Amniotic epithelial cell (primary cell): ENCODE data around the gene COG7.

Experiments used
- DNase-seq: peaks from one replicate; pipeline ENCODE4 v3.0.0-alpha.2; 2010; ENCODE audit warnings: low read depth

Gene COG7

DNA sequence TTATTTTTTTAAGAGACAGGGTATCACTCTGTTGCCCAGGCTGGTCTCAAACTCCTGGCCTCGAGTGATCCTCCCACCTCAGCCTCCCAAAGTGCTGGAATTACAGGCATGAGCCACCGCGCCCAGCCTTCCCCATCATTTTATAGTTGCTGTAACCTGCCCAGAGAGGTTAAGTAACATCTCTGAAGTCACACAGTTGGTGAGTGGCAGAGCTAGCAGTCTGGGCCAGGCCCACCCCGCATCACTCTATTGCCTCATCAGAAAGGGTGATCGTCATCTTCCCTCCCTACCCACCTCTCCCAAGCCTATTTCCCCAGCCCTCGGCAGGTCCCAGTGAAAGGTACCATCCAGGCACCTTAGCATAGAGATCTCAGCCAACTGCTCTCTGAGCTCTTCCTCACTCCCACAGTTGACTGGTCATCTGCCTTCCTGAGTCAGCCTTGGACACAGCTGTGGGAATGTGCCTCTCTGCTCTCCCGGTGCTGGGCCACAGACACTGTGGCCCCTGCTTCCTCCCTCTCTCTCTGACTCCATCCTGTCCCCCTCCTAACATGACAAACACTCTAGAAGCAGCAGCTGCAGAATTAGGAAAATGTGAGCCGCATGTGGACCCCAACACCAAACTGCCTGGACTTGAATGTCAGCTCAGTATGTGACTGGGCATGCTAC, 93.8 kb downstream of the COG7 start:
- DNase-seq: no peak

GRCh38 chr16:23357761-23358290, 95.2 kb downstream of the COG7 start:
- DNase-seq: no peak

DNA sequence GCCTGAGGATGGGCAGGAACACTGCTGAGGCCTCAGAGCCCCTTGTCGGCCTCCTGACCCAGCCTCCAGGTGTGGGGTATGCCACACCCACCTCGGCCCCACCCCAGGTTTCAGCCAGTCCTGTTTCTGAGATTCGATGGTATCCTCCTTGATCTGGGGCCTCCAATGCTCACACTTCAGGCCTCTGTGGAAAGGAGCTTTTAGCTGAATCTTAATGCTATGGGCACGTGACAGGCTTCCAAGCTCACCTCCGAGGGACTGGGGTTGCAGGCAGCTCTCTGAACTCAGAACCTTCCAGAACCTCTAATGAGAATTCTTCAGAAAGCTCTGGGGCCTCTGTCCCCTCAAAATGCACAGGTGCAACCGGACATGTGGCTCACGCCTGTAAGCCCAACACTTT, 96.0 kb downstream of the COG7 start:
- DNase-seq: no peak

- DNase-seq: no peak
Observed at GRCh38 chr16:23355106-23355670, 97.8 kb downstream of the COG7 start.

DNA sequence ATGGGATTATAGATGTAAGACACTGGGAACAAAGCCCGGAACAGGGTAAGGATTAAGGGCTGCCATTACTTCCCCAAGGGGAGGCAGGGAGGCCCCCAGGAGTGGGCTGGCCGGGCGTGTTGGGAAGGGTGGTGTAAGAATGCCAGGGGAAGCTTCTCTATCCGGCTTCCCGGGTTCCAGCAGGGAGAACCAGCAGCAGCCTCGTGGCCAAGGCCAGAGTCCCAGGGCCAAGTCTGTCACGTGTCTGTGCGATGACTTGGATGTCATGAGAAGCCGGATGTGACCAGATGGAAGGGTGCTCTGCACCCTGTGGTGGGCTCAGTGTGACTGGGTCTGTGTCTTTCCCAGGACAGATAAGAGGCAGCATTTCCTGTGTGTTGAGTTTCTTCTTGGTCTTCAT, 98.7 kb downstream of the COG7 start:
- no peak for DNase-seq

- DNase-seq: no peak
Observed at GRCh38 chr16:23353440-23353839, 99.5 kb downstream of the COG7 start.

- no peak for DNase-seq
Observed at GRCh38 chr16:23351360-23351759, 101.6 kb downstream of the COG7 start.

GRCh38 chr16:23348579-23349469, 104.2 kb downstream of the COG7 start:
- DNase-seq: no peak

DNA sequence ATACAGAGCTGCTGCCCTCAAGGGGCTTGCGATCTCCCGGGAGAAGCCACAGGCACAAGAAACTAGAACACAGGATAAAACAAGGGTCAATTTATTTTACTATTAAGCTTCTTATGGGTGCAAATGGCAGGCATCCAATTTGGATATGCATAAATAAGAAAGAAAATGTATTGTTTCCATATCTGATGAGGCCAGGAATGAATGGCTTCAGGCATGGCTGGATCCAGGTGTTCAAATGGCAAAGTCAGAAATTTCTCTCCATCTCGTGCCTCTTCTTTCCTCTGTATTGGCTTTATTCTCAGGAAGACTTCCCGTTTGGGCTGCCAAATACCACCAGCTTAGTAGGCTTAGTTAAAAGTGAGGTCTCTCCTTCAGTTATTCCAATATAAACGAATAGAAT, 107.8 kb downstream of the COG7 start:
- no peak for DNase-seq

DNA sequence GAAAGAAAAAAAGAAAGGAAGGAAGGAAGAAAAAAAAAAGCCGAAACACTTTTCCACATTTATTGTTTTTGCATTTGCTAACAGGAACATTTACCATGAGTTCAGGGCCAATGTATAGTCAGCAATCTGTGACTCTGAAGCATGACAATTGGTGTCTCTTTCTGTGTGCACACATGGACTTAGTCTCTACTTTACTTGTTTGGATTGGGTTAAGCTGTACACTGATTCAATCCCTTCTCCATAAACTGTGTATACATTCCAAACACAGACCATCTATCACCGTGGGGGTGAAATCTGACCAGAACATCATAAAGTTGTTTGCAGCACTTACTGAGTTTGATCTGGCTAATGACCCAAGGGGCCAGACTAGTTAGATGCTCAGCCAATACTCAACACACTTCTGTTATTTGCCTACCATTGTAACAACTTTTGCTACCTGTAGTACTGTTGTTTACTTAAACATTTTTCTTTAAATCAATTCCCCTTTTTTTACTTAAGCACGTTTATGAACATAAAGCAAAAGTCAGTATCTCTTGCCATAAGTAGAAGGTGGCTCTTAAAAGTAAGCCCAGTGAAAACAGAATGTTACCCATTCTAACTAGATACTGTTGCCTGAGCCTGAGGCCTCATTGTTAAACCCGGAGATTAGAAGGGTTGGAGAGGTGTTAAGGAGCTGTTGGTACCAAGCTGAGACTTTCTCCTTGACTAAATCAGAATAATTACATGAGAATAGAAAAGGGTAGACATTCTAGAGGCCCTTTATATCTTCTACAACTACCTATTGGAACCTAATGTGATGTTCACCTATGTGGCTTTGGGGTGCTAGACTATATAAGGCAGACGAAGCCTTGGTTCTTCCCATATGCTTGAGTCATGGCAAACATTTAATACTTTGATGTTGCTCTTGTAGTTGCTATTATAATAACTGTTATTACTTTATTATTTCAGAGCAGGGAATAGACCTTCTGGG, 109.1 kb downstream of the COG7 start:
- DNase-seq: no peak

- DNase-seq: no peak
Observed at GRCh38 chr16:23342083-23342640, 110.8 kb downstream of the COG7 start.

- no peak for DNase-seq
Observed at GRCh38 chr16:23339787-23340186, 113.2 kb downstream of the COG7 start.
